Lung (tissue), 14 donors: Measurements from ENCODE around the gene PLGLB1. TPM values are rescaled to one million over a fixed set of nuclear protein-coding genes. Genes with fewer than 3 reads are reported as not detected.
"Not testable (repeated sequence)": the region's sequence is repeated elsewhere in the genome, so short reads cannot be mapped to it uniquely, and the experiment has no call there.

Source experiments
- ATAC-seq: fragments of 200-7000 bp; cut with Tn5 transposase; one replicate; pipeline ENCODE4 v1.9.1; 2020; ENCODE audit warnings: moderate number of reproducible peaks; ENCODE audit not compliant: insufficient read depth, low FRiP score
- DNase-seq, 3 donors: peaks; one replicate each; pipeline ENCODE4 v3.0.0-alpha.2; 2013 to 2017
- H3K27ac ChIP-seq, 2 donors: one replicate each; pipeline ENCODE4 v1.5.1; 2013; ENCODE audit warnings: mild to moderate bottlenecking in 2 of 2, moderate library complexity in 2 of 2, control low read depth in 1 of 2, inconsistent platforms in 1 of 2, low read depth in 1 of 2, low read length in 1 of 2
- H3K27me3 ChIP-seq, 3 donors: one replicate each; pipeline ENCODE4 v1.5.1; 2013; ENCODE audit warnings: low read length in 2 of 3; ENCODE audit not compliant: control insufficient read depth in 3 of 3, insufficient read depth in 3 of 3
- H3K36me3 ChIP-seq, 4 donors: one replicate each; pipeline ENCODE4 v1.5.1; 2013; ENCODE audit warnings: low read length in 4 of 4, mild to moderate bottlenecking in 1 of 4, moderate library complexity in 1 of 4; ENCODE audit not compliant: control insufficient read depth in 4 of 4, insufficient read depth in 4 of 4
- H3K4me1 ChIP-seq, 5 donors: one replicate each; pipeline ENCODE4 v1.5.1; 2013; ENCODE audit warnings: low read length in 5 of 5, mild to moderate bottlenecking in 2 of 5, moderate library complexity in 1 of 5; ENCODE audit not compliant: control insufficient read depth in 5 of 5, insufficient read depth in 5 of 5
- H3K4me3 ChIP-seq: one replicate; pipeline ENCODE4 v1.5.1; 2013; ENCODE audit warnings: mild to moderate bottlenecking, control low read depth, moderate library complexity
- H3K9ac ChIP-seq, 2 donors: one replicate each; pipeline ENCODE4 v1.5.1; 2013; ENCODE audit warnings: low read length in 2 of 2, control low read depth in 1 of 2; ENCODE audit not compliant: insufficient read depth in 1 of 2
- H3K9me3 ChIP-seq, 4 donors: one replicate each; pipeline ENCODE4 v1.5.1; 2013; ENCODE audit warnings: low read length in 3 of 4, mild to moderate bottlenecking in 1 of 4, moderate library complexity in 1 of 4; ENCODE audit not compliant: control insufficient read depth in 4 of 4, insufficient read depth in 3 of 4
- WGBS, 2 donors: extraction: QIAGEN DNeasy Blood & Tissue Kit; methylation state at CpG; one replicate each; pipeline ENCODE4 v1.1.7; 2013; 5-methylcytosine and 5-hydroxymethylcytosine counted together
- long read RNA-seq, 5 donors: transcript quantifications; one replicate each; lab custom pipeline, GENCODE V29; 2026
- polyA plus RNA-seq, 2 donors: library from polyadenylated mRNA; stranded (reverse); fragments of 200-250 nt; gene quantifications; one replicate each; pipeline ENCODE4 v1.2.1, GENCODE V29; 2013
- total RNA-seq, 2 donors: library from RNA; depleted of rRNA in 1 of 2; stranded (reverse); fragments of >200 nt in 1 of 2; gene quantifications; one replicate each; pipeline ENCODE4 v1.2.1, GENCODE V29; 2014 to 2021
- donor health status: Bipolar disorder and iron deficiency.
- donor health status: healthy.
- donor health status: DM: yes; HTN: yes; CAD: no.

The PLGLB1 gene
- total RNA-seq = 1 to 10 TPM in 1 of 2 donors, under 1 TPM in 1; 0.92 to 8.3 TPM
- polyA plus RNA-seq = 1 to 10 TPM in 1 of 2 donors, under 1 TPM in 1; 0.72 to 1.8 TPM
- long read RNA-seq, donor 1 = 0 reads
- long read RNA-seq, donor 2 = 0 reads
- long read RNA-seq, donor 3 = 0 reads
- long read RNA-seq, donor 4 = 0 reads
- long read RNA-seq, donor 5 = 0 reads

GRCh38 chr2:87021744-87022143 is at the start of gene PLGLB1:
TSS of gene PLGLB1 (minus strand) at chr2:87021844. CDS start at chr2:87021783, 61 bp downstream.
- 55% methylated on average over 3 of the region's 3 CpGs; no CpG with 5 or more reads in 1 of the 2 donors for WGBS, 2 donors
- H3K9ac ChIP-seq, H3K4me3 ChIP-seq, H3K4me1 ChIP-seq, H3K9me3 ChIP-seq, DNase-seq, H3K36me3 ChIP-seq, H3K27ac ChIP-seq, ATAC-seq, H3K27me3 ChIP-seq: not testable (repeated sequence)

GRCh38 chr2:87064305-87064704 is 42.7 kb upstream of the PLGLB1 start:
- not testable (repeated sequence) for H3K36me3 ChIP-seq, H3K4me3 ChIP-seq, H3K9ac ChIP-seq, DNase-seq, H3K27ac ChIP-seq, ATAC-seq, H3K9me3 ChIP-seq, H3K27me3 ChIP-seq, H3K4me1 ChIP-seq
- 85 to 100% methylated on average over 1 of the region's 2 CpGs for WGBS, 2 donors

- not testable (repeated sequence) for ATAC-seq, H3K4me3 ChIP-seq, H3K27me3 ChIP-seq, H3K36me3 ChIP-seq, H3K27ac ChIP-seq, H3K4me1 ChIP-seq, H3K9me3 ChIP-seq, H3K9ac ChIP-seq
- peak; percentile 18 to 60 (median 42) for DNase-seq
- WGBS, 2 donors = no CpG with 5 or more reads among the region's 2 CpGs
Measured at GRCh38 chr2:87063431-87063830, 41.8 kb upstream of the PLGLB1 start.

- not testable (repeated sequence) for DNase-seq, H3K36me3 ChIP-seq, H3K9me3 ChIP-seq, ATAC-seq, H3K9ac ChIP-seq, H3K27me3 ChIP-seq, H3K27ac ChIP-seq, H3K4me1 ChIP-seq, H3K4me3 ChIP-seq
- no CpG with 5 or more reads among the region's 1 CpG for WGBS, 2 donors
Measured at GRCh38 chr2:87061519-87061918, 39.9 kb upstream of the PLGLB1 start.

GRCh38 chr2:87057606-87058005 is 36.0 kb upstream of the PLGLB1 start:
- H3K27ac ChIP-seq, DNase-seq, H3K9me3 ChIP-seq, H3K27me3 ChIP-seq, ATAC-seq, H3K36me3 ChIP-seq, H3K4me3 ChIP-seq, H3K4me1 ChIP-seq, H3K9ac ChIP-seq: not testable (repeated sequence)
- 96% methylated on average over 3 of the region's 4 CpGs for WGBS, 2 donors

- not testable (repeated sequence) for DNase-seq, ATAC-seq, H3K27me3 ChIP-seq
Measured at GRCh38 chr2:87056843-87057242, 35.2 kb upstream of the PLGLB1 start.

GRCh38 chr2:87056435-87056834 is 34.8 kb upstream of the PLGLB1 start:
- not testable (repeated sequence) for DNase-seq, H3K4me1 ChIP-seq, H3K36me3 ChIP-seq, H3K9me3 ChIP-seq, ATAC-seq, H3K9ac ChIP-seq, H3K27me3 ChIP-seq, H3K4me3 ChIP-seq, H3K27ac ChIP-seq
- WGBS, 2 donors = no CpG with 5 or more reads among the region's 11 CpGs

More at GRCh38 chr2:87056843-87057242, 35.2 kb upstream of the PLGLB1 start:
- H3K4me1 ChIP-seq, H3K9me3 ChIP-seq, H3K36me3 ChIP-seq, H3K4me3 ChIP-seq, H3K9ac ChIP-seq, H3K27ac ChIP-seq: not testable (repeated sequence)

- not testable (repeated sequence) for H3K27me3 ChIP-seq, ATAC-seq, DNase-seq, H3K36me3 ChIP-seq, H3K27ac ChIP-seq, H3K9me3 ChIP-seq, H3K4me1 ChIP-seq, H3K4me3 ChIP-seq, H3K9ac ChIP-seq
- WGBS, 2 donors = 64 to 88% methylated on average over 1 to 2 of the region's 4 CpGs
Measured at GRCh38 chr2:87054375-87054774, 32.7 kb upstream of the PLGLB1 start.
